ENCODE data around the gene ZDHHC18.

ZDHHC18 gene

GRCh38 chr1:26897351-26897750 is 70.9 kb downstream of the ZDHHC18 start:
- no peak for DNase-seq

GRCh38 chr1:26900001-26900814 is 73.7 kb downstream of the ZDHHC18 start, which contains the start of gene GPATCH3:
GPATCH3 (minus strand) TSS chr1:26900467; CDS start chr1:26900442, 25 bp downstream.
- DNase-seq, result peak in 55 of 56 donors; percentile 15 to 89 (median 75)

GRCh38 chr1:26900815-26901511 is 74.5 kb downstream of the ZDHHC18 start:
- no peak for DNase-seq
